GM18517 (cell line): ENCODE data around the gene TRIP13.

ENCODE experiments used
- ATAC-seq: cut with Tn5 transposase; IDR thresholded peaks from one replicate; pipeline ENCODE4 v1.9.1; 2021; ENCODE audit warnings: mild to moderate bottlenecking, moderate library complexity; ENCODE audit not compliant: unreplicated experiment

TRIP13 gene

DNA sequence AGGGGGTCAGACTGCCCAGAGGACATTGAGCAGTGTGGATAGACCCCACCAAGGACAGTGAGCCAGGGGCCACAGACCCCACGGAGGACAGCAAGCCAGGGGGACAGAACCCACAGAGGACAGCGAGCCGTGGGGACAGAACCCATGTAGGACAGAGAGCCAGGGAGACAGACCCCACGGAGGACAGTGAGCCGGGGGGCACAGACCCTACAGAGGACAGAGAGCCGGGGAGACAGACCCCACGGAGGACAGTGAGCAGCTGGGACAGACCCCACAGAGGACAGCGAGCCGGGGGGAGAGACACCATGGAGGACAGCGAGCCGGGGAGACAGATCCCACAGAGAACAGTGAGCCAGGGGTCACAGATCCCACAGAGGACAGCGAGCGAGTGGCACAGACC, 38.5 kb upstream of the TRIP13 start:
- no peak for ATAC-seq

DNA sequence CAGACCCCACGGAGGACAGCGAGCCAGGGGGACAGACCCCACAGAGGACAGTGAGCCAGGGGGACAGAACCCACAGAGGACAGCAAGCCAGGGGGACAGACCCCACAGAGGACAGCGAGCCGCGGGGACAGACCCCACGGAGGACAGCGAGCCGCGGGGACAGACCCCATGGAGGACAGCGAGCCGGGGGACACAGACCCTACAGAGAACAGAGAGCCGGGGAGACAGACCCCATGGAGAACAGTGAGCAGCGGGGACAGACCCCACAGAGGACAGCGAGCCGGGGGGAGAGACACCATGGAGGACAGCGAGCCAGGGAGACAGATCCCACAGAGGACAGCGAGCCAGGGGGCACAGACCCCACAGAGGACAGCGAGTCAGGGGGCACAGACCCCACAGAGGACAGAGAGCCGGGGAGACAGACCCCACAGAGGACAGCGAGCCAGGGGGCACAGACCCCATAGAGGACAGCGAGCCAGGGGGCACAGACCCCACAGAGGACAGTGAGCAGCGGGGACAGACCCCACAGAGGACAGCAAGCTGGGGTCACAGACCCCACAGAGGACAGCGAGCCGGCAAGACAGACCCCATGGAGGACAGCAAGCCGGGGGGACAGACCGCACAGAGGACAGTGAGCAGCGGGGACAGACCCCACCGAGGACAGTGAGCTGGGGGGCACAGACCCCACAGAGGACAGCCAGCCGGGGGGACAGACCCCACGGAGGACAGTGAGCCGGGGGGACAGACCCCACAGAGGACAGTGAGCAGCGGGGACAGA, 37.5 kb upstream of the TRIP13 start:
- no peak for ATAC-seq

DNA sequence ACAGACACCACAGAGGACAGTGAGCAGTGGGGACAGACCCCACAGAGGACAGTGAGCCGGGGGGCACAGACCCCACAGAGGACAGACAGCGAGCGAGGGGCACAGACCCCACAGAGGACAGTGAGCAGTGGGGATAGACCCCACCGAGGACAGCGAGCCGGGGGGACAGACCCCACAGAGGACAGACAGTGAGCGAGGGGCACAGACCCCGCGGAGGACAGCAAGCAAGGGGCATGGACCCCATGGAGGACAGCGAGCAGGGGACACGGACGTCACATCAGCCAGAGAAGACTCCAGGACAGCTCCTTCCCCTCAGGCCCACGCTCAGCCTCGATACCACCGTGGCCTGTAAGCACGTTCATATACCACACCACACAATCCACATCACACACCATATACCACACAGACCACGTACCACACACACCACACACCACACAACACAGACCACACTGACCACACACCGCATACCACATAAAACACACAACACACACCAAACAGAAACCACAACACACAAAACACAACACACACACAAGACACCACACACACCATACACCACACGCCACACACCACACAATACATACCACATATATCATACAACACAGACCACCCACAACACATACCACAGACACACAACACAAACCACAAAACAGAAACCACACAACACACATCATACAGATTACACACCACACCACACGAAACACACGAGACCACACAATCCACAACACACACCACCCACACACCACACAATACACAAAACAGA, 36.7 kb upstream of the TRIP13 start:
- no peak for ATAC-seq

DNA sequence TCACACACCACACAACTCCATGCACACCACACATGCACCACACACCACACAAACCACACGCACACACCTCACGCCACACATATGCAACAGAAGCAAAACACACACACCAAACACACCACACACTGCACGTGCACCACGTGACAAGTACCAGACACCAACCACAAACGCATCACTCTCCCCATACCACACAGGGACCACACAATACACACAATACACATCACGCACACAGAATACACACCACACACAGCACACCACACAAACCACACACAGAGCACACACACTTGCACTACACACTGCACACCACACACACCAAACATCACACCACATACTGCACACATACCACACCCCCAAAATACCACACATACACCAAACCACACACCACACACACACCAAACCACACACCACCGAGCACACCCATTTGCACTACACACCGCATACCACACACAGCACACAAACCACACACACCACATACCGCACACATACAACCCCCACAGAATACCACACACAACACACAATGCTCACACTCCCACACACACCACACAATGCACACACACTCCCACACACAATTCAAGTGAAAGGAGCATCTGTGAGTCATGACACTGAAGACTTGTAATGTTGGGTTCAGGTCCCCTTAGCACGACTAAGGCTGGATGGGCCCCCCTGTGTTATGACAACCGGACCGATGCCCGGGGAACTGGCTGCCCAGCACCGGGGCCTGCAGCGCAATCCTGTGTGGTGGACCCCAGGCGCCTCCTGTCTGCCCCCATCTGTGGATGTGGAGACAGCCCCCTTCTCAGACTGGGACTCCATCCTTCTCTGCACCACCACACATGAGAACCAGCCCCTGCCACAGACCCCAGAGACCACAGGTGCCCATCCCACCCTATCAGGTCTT, 35.9 kb upstream of the TRIP13 start:
- ATAC-seq, result no peak

DNA sequence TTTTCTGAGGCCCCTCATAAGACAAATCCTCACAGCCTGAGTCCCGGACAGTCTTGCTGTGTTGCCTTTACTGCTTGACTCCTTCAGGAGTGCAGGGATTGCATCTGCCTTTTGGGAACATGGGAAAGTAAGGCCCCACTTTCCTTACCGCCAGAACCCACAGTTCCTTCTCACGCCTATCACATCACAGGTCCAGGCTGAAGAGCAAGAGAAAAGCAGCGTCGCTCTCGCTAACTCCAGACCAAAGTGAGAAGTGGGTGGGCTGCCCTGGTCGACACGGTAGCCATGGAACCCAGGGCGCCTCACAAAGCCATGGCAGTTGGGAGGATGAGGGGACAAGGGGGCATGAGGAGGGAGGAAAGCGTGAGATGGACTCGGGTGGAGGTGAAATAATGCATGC, 34.0 kb upstream of the TRIP13 start:
- ATAC-seq, result no peak

DNA sequence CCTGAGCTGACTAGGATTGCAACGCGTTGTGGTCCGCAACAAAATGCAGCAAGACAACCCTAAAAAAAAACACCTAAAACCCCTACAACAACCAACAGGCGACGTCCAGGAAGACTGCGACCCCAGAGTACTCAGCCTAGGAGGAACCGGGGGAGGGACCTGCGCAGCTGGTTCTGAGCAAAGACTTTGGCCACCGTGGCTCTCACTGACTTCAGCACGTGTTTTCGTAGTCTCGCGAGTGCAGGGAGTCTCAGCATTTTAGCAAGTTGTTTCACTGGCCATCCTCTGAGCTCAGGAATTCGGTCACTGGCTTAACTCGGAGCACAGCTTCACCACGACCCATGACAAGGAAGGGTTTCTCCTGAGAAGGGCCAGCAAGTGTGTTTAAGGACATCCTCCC, 33.3 kb upstream of the TRIP13 start:
- no peak for ATAC-seq

DNA sequence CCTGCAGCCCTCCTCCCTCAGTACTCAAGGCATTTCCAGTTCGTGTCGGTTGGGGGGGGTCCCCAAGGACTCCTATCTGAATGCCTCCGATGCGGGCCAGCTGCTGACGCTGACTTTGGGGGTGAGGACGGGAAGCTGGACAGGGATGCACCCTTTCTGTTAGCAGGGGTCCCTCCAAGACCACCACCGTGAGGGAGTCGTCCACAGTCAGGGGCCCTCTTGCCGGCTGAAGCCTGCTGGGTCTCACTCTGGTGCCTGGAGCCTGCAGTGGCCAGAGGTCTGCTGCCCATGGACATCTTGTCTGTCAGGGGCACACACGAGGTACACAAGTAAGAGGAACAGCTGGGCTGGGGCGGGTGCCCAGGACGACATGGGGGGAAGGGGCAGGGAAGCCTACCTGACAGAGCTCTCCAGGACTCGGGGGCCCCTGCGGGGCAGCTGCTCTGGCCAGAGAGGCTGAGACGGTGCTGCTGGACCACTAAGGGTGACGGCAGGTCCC, 32.8 kb upstream of the TRIP13 start:
- ATAC-seq, result no peak

DNA sequence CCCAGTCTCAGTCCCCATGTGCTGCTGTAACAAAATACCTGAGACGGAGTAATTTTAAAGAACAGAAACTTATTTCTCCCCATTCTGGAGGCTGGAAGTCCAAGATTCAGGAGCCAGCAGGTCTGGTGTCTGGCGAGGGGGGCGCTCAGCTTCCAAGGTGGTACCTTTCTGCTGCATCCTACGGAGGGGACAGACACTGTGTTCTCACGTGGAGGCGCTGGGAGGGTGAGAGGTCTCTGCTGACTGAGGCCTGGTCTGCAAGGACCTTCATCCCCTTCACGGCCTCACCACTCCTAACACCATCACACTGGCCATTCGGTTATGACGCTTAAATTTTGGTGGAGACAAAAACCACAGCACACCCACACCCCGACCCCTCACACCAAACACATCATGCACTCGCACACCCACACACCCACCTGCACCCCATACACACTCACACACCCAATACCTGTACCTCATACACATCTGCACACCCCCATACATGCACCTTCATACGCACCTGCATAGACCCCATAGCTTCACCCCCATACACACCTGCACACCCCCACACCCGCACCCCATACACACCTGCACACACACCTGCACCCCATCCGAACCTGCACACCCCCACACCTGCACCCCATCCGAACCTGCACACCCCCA, 32.1 kb upstream of the TRIP13 start:
- no peak for ATAC-seq

DNA sequence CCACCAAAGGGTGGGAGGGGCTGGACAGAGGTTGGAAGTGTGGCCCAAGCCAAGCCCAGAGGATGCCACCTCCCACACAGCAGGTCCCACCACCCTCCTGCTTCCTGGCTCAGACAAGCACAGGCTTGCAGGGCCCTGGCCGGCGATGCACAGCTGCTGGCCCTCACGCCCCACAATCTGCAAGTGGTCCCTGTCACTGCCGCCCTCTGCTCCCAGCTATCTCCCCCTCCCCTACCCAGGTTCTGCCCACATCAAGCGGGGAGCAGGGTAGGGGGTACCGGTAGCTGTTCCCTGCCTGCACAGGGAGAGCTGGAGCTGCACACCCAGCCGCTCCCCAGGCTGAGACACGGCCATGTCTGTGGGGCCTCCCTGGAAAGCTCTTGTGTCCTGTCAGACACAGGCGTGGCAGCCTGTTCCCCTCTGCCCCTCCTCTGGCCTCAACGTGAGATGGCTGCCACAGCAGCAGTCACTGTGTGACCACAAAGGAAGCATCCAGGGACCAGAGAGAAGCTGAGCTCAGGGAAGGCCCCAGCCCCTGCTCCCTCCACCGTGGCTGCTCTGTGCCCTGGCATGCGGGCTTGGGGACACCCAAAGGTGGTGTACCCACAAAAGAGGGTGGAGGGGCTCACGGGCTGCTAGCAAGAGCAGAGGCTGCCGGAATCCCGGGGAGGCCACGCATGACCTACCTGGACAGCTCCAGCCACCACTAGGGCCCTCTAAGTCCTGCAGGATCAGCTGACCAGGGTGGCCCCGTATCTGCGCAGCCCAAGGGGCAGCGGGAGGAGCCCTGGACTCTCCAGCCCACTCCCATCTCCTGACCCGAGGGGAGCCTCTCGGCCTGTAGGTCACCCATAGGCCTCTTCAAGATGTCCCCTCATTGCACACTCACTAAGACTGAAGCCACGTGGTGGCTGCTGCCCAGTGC, 31.0 kb upstream of the TRIP13 start:
- no peak for ATAC-seq

DNA sequence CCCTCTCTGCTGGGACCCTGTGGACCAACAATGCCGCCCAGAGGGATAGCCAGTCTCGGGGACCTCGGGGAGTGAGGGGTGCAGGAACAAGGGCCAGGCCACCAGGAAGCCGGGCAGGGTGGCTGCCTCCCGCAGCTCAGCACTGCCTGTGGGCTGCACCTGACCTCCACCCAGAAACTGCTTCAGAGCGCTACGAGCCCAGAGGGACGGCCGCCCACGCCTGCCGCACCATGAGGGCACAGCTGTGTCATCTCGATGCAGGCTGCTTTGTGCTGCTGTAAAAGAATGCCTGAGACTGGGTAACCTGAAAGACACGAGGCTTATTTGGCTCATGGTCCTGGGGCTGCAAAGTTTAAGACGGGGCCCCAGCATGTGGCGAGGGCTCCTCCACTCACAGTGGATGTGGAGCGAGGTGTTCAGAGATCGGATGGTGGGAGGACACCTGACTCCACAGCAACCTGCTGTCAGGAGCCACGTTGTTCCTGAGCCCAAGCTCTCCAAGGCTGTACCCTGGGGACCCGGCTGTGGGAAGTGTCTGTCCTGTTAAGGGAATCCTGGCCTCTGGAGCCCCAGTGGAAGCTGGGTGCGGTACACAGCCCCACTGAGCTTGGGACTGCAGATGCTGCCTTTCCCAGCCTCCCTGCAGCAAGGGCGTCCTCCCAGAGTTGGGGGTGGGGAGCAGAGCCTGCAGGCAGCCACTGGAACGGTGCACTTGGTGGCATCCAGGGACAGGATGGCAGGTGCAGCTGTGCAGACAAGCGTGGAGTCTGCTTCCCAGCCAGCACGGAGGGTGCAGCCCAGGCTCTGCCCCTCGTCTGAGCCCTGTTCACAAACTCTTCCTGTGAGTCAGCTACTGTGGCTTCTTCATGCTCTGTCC, 30.1 kb upstream of the TRIP13 start:
- ATAC-seq, result no peak

DNA sequence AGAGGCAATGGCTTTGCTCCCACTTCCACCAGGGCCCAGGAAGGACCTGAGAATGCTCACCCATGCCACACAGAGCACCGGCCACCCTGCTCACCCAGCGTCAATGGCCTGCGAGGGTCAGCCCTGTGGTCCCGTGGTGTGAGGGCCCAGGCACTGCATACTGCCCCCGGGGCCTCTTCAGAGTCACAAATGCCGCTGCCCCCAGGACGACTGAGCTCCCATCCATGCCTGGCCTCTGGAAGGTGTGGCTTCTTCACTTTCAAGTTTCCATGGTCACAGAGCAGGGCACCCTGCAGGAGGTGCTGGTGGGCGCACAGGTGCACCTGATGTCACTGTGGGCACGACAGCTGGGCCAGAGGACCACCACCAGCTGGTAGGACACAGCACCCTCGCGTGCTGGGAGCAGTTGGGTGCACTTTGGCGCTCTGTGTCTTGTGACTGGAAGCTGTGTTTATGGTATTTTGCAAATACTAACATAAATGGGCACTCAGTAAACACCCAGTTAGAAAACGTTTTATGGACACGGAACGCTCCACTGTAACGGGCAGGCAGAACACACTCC, 29.4 kb upstream of the TRIP13 start:
- no peak for ATAC-seq

DNA sequence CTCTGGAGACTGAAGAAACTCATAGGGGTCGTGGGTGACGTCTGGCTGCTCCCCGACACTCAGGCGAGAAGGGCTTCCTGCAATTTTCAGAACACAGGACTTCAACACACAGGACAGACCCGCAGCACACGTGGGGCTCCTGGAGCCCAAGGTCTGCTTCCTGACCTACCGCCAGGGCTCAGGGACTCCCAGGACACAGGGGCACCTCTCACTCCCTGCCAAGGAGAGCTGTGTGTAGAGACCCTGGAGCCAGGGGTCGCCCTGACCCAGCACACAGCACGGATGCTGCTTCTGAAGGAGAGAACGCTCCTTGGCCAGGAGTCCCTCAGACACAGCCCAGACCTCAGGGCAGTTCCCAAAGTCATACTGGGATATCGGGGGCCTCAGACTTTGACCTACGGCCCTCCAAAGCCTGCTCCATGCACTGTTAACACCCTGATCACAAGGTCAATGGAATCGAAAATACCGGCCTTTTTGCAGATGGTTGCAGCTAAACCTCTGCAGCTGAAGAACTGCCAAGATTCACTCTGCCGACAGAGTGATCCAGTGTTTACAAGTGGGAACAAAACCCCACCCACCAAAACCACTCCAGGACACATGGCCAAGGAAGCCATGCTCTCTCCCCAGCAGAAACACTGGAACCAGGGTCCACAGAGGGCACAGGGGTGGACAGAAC, 28.1 kb upstream of the TRIP13 start:
- no peak for ATAC-seq

DNA sequence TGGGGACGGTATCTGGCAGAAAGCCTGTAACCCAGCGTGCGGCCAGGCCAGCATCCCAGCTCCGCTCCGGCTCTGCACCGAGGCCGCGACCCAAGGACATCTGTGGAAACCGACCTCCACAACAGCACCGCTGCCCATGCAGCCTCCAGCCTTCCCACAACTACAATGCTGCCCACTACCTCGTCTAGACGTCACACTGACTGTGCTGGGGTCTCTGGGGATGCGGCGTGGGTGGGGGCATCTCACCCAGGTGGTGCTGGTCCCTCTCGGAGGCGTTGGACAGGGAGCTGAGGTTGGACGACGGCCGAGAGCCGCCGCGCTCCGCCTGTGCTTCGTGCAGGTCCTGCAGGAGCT, 27.5 kb upstream of the TRIP13 start:
- no peak for ATAC-seq

DNA sequence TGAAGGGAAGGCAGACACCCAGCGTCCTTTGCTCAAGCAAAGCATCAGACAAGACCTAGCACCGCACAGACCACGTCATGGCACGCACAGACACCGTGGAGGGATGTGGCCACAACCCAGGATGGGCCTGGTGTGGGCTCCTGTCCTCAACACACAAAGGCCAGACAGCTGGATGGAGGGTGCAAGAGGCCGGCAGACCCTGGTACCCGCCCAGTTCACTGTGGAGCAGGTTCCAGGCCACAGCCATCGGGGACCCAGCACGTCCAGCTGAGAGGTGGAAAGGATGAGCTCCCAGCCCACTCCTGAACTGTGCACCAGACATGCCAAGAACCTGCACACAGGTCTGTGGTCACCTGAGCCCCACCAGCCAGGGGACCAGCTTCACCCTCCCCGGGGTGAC, 26.9 kb upstream of the TRIP13 start:
- ATAC-seq, result no peak

DNA sequence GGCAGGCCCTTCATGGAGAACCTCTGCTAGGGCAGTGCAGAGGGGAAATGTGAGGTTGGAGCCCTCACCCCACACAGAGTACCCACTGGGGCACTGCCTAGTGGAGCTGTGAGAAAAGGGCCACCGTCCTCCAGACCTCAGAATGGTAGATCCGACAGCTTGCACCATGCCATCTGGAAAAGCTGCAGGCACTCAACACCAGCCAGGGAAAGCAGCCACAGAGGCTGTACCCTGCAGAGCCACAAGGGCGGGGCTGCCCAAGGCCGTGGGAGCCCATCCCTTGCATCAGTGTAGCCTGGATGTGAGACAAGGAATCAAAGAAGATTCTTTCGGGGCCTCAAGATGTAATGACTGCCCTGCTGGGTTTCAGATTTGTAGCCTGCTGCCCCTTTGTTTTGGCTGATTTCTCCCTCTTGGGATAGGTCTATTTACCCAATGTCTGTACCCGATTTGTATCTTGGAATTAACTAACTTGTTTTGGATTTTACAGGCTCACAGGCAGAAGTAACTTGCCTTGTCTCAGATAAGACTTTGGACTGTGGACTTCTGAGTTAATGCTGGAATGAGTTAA, 25.3 kb upstream of the TRIP13 start:
- no peak for ATAC-seq

DNA sequence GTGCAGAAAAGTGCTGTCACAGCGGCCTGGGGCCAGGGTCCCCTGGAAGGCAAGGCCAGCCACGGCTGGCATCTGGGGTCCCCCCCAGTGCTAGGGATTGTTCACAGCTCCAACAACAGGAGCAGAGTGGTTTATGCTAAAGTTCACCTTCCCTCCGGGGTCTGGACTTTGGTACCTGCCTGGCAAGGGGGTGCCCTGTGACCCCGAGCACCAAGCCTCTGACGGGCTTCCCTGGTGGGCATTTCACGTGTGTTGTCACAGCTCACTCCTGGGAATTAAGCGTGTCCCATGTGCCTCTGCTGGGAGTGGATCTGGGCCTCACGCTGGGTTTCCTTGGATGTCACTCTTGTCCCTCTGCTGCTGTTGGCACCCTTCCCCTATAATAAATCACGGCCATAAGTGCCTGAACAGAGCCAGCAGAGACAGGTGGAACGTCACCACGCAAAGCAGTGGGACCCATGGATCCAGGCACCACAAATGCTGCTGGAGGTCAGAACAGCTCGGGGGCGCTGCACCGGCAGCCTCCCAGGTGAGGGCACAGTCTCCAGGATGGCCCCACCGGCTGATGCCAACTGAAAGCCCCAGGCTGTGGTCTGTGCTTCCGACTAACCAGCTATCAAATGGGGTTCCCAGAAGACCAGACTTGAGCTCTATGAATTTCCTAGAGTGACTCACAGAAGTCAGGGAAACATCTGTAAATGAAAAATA, 24.1 kb upstream of the TRIP13 start:
- ATAC-seq, result no peak

DNA sequence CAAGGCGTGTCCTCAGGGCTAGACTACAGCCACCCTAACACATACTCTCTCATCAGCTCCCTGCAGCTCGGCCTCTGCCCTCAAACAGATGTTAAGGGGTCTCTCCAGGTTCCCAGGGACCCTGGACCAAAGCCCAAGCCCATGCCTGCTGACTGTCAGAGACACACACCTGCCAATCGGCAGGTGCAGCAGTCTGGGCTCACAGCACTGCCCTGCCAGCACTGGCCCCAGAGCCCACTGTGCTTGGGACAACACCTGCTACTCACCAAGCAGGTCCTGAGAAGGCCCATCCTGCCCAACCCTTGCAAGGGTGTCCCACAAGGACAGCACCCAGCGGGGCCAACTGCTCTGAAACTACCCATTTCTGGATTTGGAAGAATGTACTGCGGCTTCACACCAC, 21.7 kb upstream of the TRIP13 start:
- ATAC-seq, result no peak
